ENCODE results near the gene TMEM61.
"Not testable (repeated sequence)": the region's sequence is repeated elsewhere in the genome, so short reads cannot be mapped to it uniquely, and the experiment has no call there.

TMEM61 gene

GRCh38 chr1:55005351-55006140 lies 25.1 kb downstream of the TMEM61 start:
- no peak for DNase-seq

DNA sequence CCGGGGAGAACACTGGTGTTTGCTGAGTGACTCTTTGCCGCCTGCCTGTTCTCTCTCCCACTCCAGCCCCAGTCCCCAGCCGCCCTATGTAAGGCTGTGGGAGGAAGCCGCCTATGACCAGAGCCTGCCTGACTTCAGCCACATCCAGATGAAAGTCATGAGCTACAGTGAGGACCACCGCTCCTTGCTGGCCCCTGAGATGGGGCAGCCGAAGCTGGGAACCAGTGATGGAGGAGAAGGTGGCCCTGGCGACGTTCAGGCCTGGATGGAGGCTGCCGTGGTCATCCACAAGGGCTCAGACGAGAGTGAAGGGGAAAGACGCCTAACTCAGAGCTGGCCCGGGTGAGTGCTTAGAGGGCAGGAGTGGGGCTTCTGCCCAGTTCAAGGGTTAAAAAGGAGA lies 26.5 kb downstream of the TMEM61 start:
- no peak for DNase-seq

DNA sequence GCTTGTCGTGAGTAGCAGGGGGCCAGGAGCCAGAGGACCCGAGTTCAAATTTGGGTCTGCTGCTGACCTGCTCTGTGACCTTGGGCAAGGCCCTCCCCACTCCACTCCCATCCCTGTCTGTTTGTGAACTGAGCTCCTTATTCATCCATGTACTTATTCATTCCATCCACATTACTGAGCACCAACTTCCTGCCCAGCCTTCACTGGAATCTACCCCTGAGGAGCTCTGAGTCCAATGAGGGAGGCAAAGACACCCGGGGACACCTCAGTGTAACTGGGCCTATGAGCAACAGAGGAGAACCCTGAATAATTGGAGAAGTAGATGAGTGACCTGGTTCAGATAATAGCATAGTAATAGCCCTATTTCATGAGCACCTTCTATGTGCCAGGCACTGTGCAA lies 27.2 kb downstream of the TMEM61 start:
- DNase-seq: no peak

DNA sequence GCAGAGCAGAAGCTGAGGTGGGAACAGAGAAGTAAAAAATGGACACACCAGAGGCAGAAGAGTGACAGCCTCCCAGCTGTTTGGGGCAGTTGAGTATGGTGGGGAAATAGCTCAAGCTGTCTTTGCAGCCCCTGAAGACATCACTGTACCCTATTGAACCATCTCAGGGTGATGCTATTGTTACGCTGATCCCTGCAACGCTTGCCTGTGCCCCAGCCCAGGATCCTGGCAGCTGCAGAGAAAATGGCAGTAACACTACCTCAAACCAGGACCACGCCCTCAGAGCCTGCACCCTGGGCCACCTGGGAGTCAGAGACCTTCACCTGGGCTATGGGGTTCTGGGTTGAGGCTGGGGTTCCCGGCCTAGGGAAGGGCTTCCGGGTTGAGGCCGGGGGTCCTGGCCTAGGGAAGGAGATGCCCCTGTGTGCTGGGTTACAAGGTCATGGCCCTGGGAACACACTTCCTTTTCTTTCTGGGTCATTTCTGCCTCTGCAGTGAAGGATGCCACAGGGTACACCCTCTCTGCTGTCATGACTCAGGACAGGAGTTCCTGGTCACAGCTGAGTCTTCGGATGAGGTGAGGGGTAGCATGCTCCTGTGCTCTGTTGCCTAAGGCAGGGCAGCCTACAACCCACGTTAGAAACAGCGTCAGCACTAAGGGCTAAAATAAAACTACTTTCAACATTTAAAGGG lies 29.9 kb downstream of the TMEM61 start:
- no peak for DNase-seq

DNA sequence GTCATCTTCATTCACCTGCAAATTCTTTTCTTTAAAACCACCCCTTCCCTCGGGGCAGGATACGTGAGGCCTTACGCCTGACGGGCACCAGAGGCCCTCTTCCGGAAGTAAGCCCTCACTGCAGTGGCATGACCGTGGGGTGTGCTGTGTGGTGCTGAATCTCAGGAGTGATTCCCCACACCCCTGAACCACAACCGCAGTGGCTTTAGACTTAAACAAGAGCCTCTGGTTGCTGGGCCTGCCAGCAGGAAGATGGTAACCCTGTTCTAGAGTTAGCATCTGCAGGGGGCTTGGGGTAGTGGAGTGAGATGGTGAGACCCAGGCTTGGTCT lies 30.4 kb downstream of the TMEM61 start:
- DNase-seq: no peak

GRCh38 chr1:55012661-55013060 lies 32.2 kb downstream of the TMEM61 start:
- peak; percentile 50 to 64 for DNase-seq

DNA sequence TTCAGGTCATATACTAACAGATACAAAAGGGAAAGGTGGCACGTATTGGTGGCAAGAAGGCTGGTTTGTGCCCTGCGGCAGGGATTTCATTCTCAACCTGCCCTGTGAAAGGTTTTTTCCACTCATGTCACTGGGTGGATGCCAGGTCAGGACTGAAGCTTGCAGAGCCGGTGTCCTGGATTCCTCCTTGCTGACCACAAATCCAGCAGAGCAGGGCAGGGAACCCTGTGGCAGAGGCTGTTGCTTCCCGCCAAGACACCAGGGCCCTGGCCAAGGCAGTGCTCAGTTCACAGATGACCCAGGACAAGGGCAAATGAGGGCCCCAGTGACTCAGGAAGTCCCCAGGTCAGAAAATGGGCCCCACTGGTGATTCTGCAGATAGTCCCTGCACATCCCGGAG lies 34.7 kb downstream of the TMEM61 start:
- DNase-seq: no peak

GRCh38 chr1:55015731-55016620 lies 35.5 kb downstream of the TMEM61 start:
- no peak for DNase-seq

- no peak for DNase-seq
Observed at GRCh38 chr1:55018395-55018794, 38.0 kb downstream of the TMEM61 start.

GRCh38 chr1:55021942-55022546 lies 41.6 kb downstream of the TMEM61 start:
- DNase-seq: peak; percentile 46 to 91

GRCh38 chr1:55024163-55024562 lies 43.7 kb downstream of the TMEM61 start:
- not testable (repeated sequence) for DNase-seq

DNA sequence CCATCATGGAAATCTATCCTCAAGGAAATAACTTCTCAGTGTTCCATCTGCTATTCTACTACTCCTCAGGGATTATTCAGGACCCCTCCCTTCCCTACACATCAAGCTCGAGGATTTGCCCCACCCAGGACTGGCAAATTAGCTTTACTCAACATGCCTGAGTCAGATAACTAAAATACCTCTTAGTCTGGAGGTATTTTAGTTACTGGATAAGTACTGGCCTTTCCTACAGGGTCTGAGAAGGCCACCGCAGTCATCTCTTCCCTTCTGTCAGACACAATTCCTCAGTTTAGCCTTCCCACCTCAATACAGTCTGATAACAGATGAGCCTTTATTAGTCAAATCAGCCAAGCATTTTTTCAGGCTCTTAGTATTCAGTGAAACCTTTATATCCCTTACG lies 46.3 kb downstream of the TMEM61 start:
- not testable (repeated sequence) for DNase-seq

DNA sequence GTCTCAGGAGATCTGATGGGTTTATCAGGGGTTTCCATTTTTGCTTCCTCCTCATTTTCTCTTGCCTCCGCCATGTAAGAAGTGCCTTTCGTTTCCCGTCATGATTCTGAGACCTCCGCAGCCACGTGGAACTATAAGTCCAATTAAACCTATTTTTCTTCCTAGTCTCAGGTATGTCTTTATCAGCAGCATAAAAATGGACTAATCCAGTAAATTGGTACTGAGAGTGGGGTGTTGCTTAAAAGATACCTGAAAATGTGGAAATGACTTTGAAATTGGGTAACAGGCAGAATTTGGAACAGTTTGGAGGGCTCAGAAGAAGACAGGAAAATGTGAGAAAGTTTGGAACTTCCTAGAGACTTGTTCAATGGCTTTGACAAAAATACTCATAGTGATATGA lies 50.7 kb downstream of the TMEM61 start:
- DNase-seq: not testable (repeated sequence)

DNA sequence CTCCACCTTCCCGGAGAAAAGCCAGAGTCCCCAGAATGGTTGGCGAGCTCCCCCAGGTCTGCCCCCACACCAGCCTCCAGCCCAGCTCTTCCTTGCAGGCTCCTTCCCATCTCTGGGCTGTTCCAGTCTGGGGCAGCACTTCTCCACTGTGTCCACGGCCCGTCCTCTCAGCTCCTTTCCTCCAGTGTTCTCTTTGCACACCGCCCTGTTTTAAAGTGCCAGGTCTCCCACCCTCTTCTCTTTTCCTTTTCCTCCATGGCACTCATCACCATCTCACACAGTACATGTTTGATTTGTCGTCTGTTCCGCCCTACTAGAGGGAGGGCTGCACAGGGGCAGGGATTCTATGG lies 52.8 kb downstream of the TMEM61 start:
- no peak for DNase-seq

DNA sequence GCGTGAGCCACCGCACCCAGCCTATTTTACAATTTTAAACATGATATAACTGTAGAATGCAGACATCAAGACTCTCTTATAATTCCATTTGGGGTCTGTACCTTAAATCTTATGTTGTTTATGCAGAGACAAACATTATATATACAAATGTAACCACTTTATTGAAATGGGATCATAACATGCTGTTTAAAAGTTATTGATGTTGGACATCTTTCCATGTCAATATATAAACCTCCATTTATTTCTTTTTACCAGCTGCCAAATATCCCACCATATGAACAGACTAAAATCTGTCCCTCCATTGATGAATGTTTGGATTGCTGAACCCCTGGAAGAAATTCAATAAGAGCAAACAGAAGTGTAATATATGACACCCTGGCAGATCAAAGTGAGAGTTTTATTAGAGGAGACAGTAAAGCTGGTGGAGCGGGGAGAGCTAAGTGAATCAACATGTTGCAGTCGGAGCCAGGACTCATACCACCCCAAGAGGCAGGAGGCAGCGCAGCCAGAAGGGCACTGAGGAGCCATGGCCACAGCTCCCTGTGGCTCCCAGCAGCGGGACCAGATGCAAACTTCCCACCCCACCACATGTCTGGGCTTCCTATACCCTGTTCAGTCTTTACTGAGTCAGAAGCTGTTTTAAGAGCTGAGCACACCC lies 54.2 kb downstream of the TMEM61 start:
- no peak for DNase-seq

DNA sequence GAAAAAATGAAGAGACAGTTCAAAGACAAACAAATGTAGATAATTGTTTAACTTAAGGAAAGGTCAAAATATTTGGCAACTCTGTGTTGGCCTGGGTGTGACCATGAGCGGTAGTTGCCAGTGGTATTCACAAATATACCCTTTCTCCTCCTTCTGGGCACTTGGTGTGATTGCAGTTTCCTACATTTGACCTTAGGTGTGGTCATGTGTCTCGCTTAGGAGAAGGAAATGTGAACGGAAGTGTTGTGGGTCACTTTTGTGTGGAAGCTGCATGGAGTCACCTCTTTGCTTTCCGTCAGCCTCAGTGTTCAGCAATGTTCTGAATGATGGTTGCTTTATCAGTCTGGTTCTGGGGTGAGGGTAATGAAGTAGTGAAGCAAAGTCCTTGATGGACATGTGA lies 55.5 kb downstream of the TMEM61 start:
- DNase-seq: no peak

GRCh38 chr1:55037733-55038551 lies 57.5 kb downstream of the TMEM61 start:
- no peak for DNase-seq

GRCh38 chr1:55038552-55038838 lies 58.1 kb downstream of the TMEM61 start:
- no peak for DNase-seq

- DNase-seq: no peak
Observed at GRCh38 chr1:55038974-55039341, 58.5 kb downstream of the TMEM61 start.

- DNase-seq: no peak
Observed at GRCh38 chr1:55039342-55040082, 59.1 kb downstream of the TMEM61 start, which contains the start of gene PCSK9. Gene PCSK9 (plus strand): TSS chr1:55039548. CDS start chr1:55039838, 290 bp downstream.
